Fibroblast of pulmonary artery (primary cell): ENCODE results near the gene CHCHD3.

Experiments used
- DNase-seq: peaks from one replicate; pipeline ENCODE4 v3.0.0-alpha.2; 2010; ENCODE audit warnings: low read depth
- H3K4me3 ChIP-seq: replicated peaks from 2 replicates; pipeline ENCODE4 v1.5.1; 2011; ENCODE audit warnings: low read depth, mild to moderate bottlenecking, control low read depth, low read length, moderate library complexity
- CTCF ChIP-seq: IDR thresholded peaks from 2 replicates; pipeline ENCODE4 v1.5.1; 2011; ENCODE audit warnings: mild to moderate bottlenecking, control low read depth, low read length, inconsistent platforms; ENCODE audit errors: missing control alignments

CHCHD3 gene

GRCh38 chr7:133003052-133003910 is 78.6 kb downstream of the CHCHD3 start:
- no peak for DNase-seq
- TF ChIP-seq CTCF = no peak
- no peak overlapping the region for H3K4me3 ChIP-seq

- TF ChIP-seq CTCF = no peak
- H3K4me3 ChIP-seq = no peak overlapping the region
- no peak for DNase-seq
Observed at GRCh38 chr7:133001727-133002126, 80.2 kb downstream of the CHCHD3 start.

GRCh38 chr7:132999845-133000244 is 82.0 kb downstream of the CHCHD3 start:
- TF ChIP-seq CTCF = no peak
- no peak for DNase-seq
- H3K4me3 ChIP-seq = no peak overlapping the region

- no peak for TF ChIP-seq CTCF
- no peak overlapping the region for H3K4me3 ChIP-seq
- no peak for DNase-seq
Observed at GRCh38 chr7:132998763-132999162, 83.1 kb downstream of the CHCHD3 start.

- TF ChIP-seq CTCF = no peak
- no peak for DNase-seq
- no peak overlapping the region for H3K4me3 ChIP-seq
Observed at GRCh38 chr7:132997505-132997904, 84.4 kb downstream of the CHCHD3 start.

- no peak for DNase-seq
- H3K4me3 ChIP-seq = no peak overlapping the region
- no peak for TF ChIP-seq CTCF
Observed at GRCh38 chr7:132996581-132997242, 85.2 kb downstream of the CHCHD3 start.
